Esophagus squamous epithelium (tissue), 5 donors: ENCODE results near the gene ITGA2B. TPM values are rescaled to one million over a fixed set of nuclear protein-coding genes. Genes with fewer than 3 reads are reported as not detected.
"Not testable (repeated sequence)": the region's sequence is repeated elsewhere in the genome, so short reads cannot be mapped to it uniquely, and the experiment has no call there.

Experiments used
- DNase-seq: peaks from one replicate; lab custom pipeline; 2025; lab: John Stamatoyannopoulos, UW
- H3K27ac ChIP-seq, 4 donors: fragments of 200-600 bp; sonication (generic); one replicate each; pipeline ENCODE4 v1.5.1; 2016 to 2019; ENCODE audit warnings: mild to moderate bottlenecking in 1 of 4
- H3K27me3 ChIP-seq, 4 donors: fragments of 200-600 bp; sonication (generic); 1 replicate in 3 of 4; 2 replicates in 1 of 4; pipeline versions ENCODE4 v1.5.1 to v1.6.0; 2017 to 2021; ENCODE audit warnings: antibody characterized with exemption in 1 of 4
- H3K36me3 ChIP-seq, 3 donors: fragments of 200-600 bp; sonication (generic); one replicate each; pipeline ENCODE4 v1.5.1; 2016 to 2019
- H3K4me1 ChIP-seq, 3 donors: fragments of 200-600 bp; sonication (generic); one replicate each; pipeline ENCODE4 v1.5.1; 2017 to 2019
- H3K4me3 ChIP-seq, 4 donors: fragments of 200-600 bp; sonication (generic); 1 replicate in 3 of 4; 2 replicates in 1 of 4; pipeline ENCODE4 v1.5.1; 2016 to 2019; ENCODE audit warnings: mild to moderate bottlenecking in 2 of 4, moderate library complexity in 1 of 4
- H3K9me3 ChIP-seq, 3 donors: fragments of 200-600 bp; sonication (generic); one replicate each; pipeline ENCODE4 v1.5.1; 2016 to 2019
- POLR2A ChIP-seq, 4 donors: fragments of 450-650 bp; IDR thresholded peaks; one replicate each; pipeline ENCODE4 v1.6.1; 2017; ENCODE audit warnings: antibody characterized with exemption in 4 of 4, mild to moderate bottlenecking in 4 of 4, moderate library complexity in 3 of 4
- WGBS, 2 donors: methylation state at CpG; one replicate each; pipeline ENCODE4 v1.1.5; 2018; 5-methylcytosine and 5-hydroxymethylcytosine counted together
- intact Hi-C: fragments of 100-400 bp; cut with DNase I; formaldehyde crosslinking; loops from one replicate; pipeline ENCODE4 v1.15.0; 2022
- total RNA-seq, 4 donors: library from RNA; depleted of rRNA; stranded (reverse); fragments of >200 nt; gene quantifications; one replicate each; pipeline ENCODE4 v1.1.0, GENCODE V29; 2016
- TF ChIP-seq, protein P1 (sequence below), 6 experiments: fragments of 450-650 bp in 4 of 6; fragments of 200-600 bp in 2 of 6; sonication (generic) in 2 of 6; IDR thresholded peaks; one replicate each; pipeline ENCODE4 v1.5.1; 2016 to 2019; ENCODE audit warnings: antibody characterized with exemption in 6 of 6, mild to moderate bottlenecking in 4 of 6, moderate library complexity in 4 of 6
- donor health status: DM: yes; HTN: yes; CAD: no.

The ITGA2B gene
- total RNA-seq, 4 donors from 2014 or later = 0.26 to 0.76 (median 0.70) TPM; not detected in 1

DNA sequence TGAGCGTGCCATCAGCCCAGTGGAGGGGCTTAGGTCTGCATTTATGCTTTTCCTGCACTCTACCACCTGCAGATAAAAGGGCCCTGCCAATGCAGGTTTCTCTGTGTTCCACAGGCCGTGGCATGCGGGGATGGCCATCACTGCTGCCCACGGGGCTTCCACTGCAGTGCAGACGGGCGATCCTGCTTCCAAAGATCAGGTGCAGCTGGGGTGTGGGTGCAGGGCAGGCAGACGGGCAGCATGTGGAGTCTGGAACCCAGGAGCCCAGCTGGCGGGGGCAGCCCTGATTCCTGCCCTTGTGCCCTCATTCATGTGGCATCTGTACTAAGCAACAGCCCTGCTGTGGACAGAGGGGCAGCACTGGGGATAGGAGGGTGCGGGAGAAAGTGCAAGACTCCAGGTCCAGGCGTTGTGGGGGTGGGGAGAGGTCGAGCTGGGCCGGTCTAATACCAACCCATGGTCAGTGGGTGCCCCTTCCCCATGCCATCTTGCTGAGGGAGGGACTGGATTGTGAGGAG, 39.8 kb downstream of the ITGA2B start:
- DNase-seq = no peak
- Histone ChIP-seq H3K27me3 (no peaks in the 10 kb centered on the region), H3K36me3 (peaks cover 32 to 53% (median 35%) of the 10 kb centered on the region in 3 donors), H3K4me1 (peaks cover 26 to 64% (median 27%) of the 10 kb centered on the region in 3 donors), H3K27ac (peak overlapping the region in 3 of 4 donors; percentile 97 to 100 (median 99)), H3K4me3 (no peak overlapping the region), H3K9me3 (no peaks in the 10 kb centered on the region)
- TF ChIP-seq, protein P1, sequence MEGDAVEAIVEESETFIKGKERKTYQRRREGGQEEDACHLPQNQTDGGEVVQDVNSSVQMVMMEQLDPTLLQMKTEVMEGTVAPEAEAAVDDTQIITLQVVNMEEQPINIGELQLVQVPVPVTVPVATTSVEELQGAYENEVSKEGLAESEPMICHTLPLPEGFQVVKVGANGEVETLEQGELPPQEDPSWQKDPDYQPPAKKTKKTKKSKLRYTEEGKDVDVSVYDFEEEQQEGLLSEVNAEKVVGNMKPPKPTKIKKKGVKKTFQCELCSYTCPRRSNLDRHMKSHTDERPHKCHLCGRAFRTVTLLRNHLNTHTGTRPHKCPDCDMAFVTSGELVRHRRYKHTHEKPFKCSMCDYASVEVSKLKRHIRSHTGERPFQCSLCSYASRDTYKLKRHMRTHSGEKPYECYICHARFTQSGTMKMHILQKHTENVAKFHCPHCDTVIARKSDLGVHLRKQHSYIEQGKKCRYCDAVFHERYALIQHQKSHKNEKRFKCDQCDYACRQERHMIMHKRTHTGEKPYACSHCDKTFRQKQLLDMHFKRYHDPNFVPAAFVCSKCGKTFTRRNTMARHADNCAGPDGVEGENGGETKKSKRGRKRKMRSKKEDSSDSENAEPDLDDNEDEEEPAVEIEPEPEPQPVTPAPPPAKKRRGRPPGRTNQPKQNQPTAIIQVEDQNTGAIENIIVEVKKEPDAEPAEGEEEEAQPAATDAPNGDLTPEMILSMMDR (IDR thresholded peaks at IDR 0.05) = no peak
- no peak for TF ChIP-seq POLR2A (IDR thresholded peaks at IDR 0.05)
- intact Hi-C loops = no loop called here
- 69% methylated on average over 3 of the region's 12 CpGs; no CpG with 5 or more reads in 1 of the 2 donors for WGBS, 2 donors

DNA sequence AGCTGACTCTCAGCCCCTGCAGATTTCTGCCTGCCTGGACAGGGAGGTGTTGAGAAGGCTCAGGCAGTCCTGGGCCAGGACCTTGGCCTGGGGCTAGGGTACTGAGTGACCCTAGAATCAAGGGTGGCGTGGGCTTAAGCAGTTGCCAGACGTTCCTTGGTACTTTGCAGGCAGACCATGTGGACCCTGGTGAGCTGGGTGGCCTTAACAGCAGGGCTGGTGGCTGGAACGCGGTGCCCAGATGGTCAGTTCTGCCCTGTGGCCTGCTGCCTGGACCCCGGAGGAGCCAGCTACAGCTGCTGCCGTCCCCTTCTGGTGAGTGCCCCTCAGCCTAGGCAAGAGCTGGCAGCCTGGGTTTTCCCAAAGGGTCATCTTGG, 40.5 kb downstream of the ITGA2B start:
- Histone ChIP-seq H3K27ac (peak overlapping the region; percentile 96 to 100 (median 98)), H3K9me3 (no peaks in the 10 kb centered on the region), H3K27me3 (no peaks in the 10 kb centered on the region), H3K4me1 (peaks cover 32 to 70% (median 34%) of the 10 kb centered on the region in 3 donors), H3K36me3 (peaks cover 32 to 53% (median 35%) of the 10 kb centered on the region in 3 donors), H3K4me3 (peak overlapping the region in 1 of 4 donors; percentile 10)
- no peak for DNase-seq
- TF ChIP-seq, protein P1 (IDR thresholded peaks at IDR 0.05) = no peak
- no peak for TF ChIP-seq POLR2A (IDR thresholded peaks at IDR 0.05)
- intact Hi-C loops = no loop called here
- WGBS, 2 donors = 66% methylated on average over 2 of the region's 6 CpGs; no CpG with 5 or more reads in 1 of the 2 donors

DNA sequence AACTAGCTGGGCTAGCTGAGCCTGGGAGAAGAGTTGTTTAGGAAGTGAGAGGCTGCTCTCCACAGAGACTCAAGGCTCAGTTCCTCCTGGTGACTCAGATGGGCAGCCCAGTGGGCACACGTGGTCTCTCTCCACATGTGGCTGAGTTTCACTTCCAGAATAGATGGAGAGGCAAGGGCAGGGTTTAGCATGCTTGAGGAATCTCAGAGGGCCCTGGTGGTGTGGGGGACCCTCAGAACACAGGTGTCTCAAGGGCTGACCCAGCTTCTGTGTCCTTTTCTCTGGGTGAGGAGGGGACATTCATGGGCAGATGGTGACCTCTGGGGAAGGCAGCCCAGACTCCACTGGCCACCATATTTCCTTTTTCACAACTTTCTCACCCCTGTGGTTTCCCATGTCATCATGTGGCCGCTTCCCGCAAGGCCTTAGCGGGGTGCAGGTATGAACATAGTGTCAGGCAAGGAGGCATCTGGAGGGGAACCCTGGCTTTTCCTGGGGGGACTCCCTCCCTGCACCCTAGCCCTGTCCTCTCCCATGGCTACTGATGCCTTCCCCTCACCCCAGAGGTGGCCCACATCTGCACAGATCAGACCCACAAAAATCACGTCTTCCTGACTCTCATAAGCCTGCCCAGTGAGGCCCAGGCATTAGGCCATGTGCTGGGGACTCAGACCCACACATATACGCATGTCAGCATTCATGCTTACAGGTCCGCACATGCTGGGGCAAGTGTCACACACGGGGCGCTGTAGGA, 41.0 kb downstream of the ITGA2B start:
- TF ChIP-seq, protein P1 (IDR thresholded peaks at IDR 0.05) = no peak
- TF ChIP-seq POLR2A (IDR thresholded peaks at IDR 0.05) = no peak
- peak overlapping the region; percentile 96 to 100 (median 98) for H3K27ac ChIP-seq
- H3K36me3 ChIP-seq = peaks cover 32 to 51% (median 35%) of the 10 kb centered on the region in 3 donors
- intact Hi-C loops = no loop called here
- no peak overlapping the region for H3K4me3 ChIP-seq
- no peak for DNase-seq
- 40 to 48% methylated on average over 6 to 7 of the region's 9 CpGs for WGBS, 2 donors
- H3K4me1 ChIP-seq = peaks cover 36 to 73% (median 38%) of the 10 kb centered on the region in 3 donors
- no peaks in the 10 kb centered on the region for H3K9me3 ChIP-seq
- no peaks in the 10 kb centered on the region for H3K27me3 ChIP-seq

DNA sequence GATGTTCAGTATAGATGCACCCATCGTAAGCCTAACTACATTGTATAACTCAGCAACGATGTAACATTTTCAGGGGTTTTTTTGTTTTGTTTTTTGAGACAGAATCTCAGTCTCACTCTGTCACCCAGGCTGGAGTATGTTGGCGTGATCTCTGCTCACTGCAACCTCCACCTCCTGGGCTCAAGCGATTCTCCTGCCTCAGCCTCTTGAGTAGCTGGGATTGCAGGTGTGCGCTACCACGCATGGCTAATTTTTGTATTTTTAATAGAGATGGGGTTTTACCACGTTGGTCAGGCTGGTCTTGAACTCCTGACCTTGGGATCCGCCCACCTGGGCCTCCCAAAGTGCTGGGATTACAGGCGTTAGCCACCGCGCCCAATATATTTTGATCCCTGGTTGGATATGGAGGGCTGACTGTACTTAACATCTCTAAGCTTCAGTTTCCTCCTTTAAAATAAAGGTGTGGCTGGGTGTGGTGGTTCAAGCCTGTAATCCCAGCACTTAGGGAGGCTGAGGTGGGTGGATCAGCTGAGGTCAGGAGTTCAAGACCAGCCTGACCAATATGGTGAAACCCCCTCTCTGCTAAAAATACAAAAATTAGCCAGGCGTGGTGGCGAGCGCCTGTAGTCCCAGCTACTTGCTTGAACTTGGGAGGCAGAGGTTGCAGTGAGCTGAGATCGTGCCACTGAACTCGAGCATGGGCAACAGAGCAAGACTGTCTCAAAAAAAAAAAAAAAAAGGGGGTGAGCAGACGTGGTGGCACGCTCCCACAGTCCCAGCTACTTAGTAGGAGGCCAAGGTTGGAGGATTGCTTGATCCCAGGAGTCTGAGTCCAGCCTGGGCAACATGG, 42.0 kb downstream of the ITGA2B start:
- H3K27me3 ChIP-seq, intact Hi-C loops, H3K9me3 ChIP-seq, DNase-seq, H3K4me3 ChIP-seq: not testable (repeated sequence)
- H3K4me1 ChIP-seq = peaks cover 35 to 72% (median 38%) of the 10 kb centered on the region in 3 donors
- peaks cover 23 to 41% (median 31%) of the 10 kb centered on the region in 3 donors for H3K36me3 ChIP-seq
- H3K27ac ChIP-seq = peak overlapping the region; percentile 96 to 100 (median 98)
- WGBS, 2 donors = 57 to 69% methylated on average over 12 to 14 of the region's 18 CpGs

DNA sequence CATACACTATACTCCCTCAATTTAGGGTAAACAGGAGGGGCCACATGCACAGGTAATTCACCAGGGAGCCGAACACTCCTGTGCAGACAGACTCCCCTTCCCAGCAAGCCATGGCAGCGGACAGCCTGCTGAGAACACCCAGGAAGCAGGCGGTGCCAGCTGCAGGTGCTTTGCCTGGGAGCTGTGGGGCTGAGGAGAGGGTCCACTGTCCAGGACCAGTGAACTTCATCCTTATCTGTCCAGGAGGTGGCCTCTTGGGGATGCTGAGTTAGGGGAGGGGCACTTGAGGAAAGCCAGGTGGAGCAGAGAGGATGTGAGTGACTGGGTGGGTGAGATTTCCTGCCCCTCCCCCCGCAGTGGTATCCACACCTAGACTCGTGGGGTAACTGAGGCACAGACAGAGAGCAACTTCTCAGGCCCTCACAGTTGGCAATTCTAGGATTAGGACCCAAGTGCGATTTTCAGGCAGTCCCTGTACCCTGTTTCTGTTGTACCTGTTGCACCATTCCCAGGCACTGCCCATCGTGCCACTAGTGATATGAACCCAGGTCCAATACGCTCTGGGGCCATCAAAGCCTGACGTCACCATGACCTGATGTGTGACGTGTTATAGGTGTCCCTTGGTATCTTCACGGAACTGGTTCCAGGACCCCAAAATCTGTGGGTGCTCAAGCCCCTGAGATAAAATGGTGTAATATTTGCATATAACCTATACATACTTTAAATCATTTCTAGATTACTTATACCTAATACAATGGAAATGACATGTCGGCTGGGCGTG, 43.2 kb downstream of the ITGA2B start:
- intact Hi-C loops = no loop called here
- no peak for DNase-seq
- no peaks in the 10 kb centered on the region for H3K9me3 ChIP-seq

More for the DNA sequence above, 43.2 kb downstream of the ITGA2B start:
- H3K27me3 ChIP-seq = no peaks in the 10 kb centered on the region
- WGBS, 2 donors = 56 to 72% methylated on average over 10 to 12 of the region's 13 CpGs
- H3K36me3 ChIP-seq = peaks cover 12 to 30% (median 20%) of the 10 kb centered on the region in 3 donors
- H3K4me3 ChIP-seq = peak overlapping the region; percentile 81 to 97 (median 90)
- no peak for TF ChIP-seq POLR2A (IDR thresholded peaks at IDR 0.05)
- TF ChIP-seq, protein P1 (IDR thresholded peaks at IDR 0.05) = no peak
- peaks cover 35 to 82% (median 38%) of the 10 kb centered on the region in 3 donors for H3K4me1 ChIP-seq
- H3K27ac ChIP-seq = peak overlapping the region; percentile 96 to 100 (median 98)
